Pancreas (tissue), 10 donors: ENCODE results near the gene GCN1. TPM values are rescaled to one million over a fixed set of nuclear protein-coding genes. Genes with fewer than 3 reads are reported as not detected.

Experiments
- ATAC-seq, 4 donors: fragments of 200-7000 bp; cut with Tn5 transposase; one replicate each; pipeline versions ENCODE4 v1.8.0 to v1.9.1; 2020; ENCODE audit warnings: mild to moderate bottlenecking in 4 of 4, moderate library complexity in 4 of 4
- DNase-seq, 6 donors: peaks; one replicate each; pipeline ENCODE4 v3.0.0-alpha.2; 2020
- FAIRE-seq: peaks from 2 replicates; lab custom pipeline; 2012; peaks lifted over from hg19 to GRCh38; lab: Jason Lieb, UNC
- H3K27ac ChIP-seq, 4 donors: fragments of 200-600 bp; sonication (generic); 1 replicate in 3 of 4; 2 replicates in 1 of 4; pipeline versions ENCODE4 v1.5.0 to v1.8.0; 2020
- H3K27me3 ChIP-seq, 4 donors: fragments of 200-600 bp; one replicate each; pipeline ENCODE4 v1.8.0; 2021
- H3K36me3 ChIP-seq, 3 donors: fragments of 200-600 bp; sonication (generic) in 1 of 3; one replicate each; pipeline versions ENCODE4 v1.5.0 to v1.8.0; 2020 to 2021
- H3K4me1 ChIP-seq, 3 donors: fragments of 200-600 bp; one replicate each; pipeline ENCODE4 v1.8.0; 2021
- H3K4me3 ChIP-seq, 4 donors: fragments of 200-600 bp; sonication (generic) in 2 of 4; one replicate each; pipeline versions ENCODE4 v1.5.0 to v1.8.0; 2020 to 2021
- H3K9me3 ChIP-seq, 4 donors: fragments of 200-600 bp; one replicate each; pipeline ENCODE4 v1.8.0; 2021
- CTCF ChIP-seq, 4 donors: fragments of 200-600 bp; sonication (generic) in 3 of 4; IDR thresholded peaks; one replicate each; pipeline versions ENCODE4 v1.5.0 to v1.8.0; 2021; ENCODE audit warnings: antibody characterized with exemption in 4 of 4
- WGBS, 2 donors: extraction: QIAGEN DNeasy Blood & Tissue Kit; methylation state at CpG; one replicate each; pipeline ENCODE4 v1.1.7; 2013; 5-methylcytosine and 5-hydroxymethylcytosine counted together
- intact Hi-C, 3 donors: fragments of 100-400 bp; cut with DNase I; formaldehyde crosslinking; loops; one replicate each; pipeline versions ENCODE4 v1.11.1 to v1.14.2; 2022
- polyA plus RNA-seq, 2 donors: library from polyadenylated mRNA; stranded (reverse); fragments of 200-250 nt; gene quantifications; one replicate each; pipeline ENCODE4 v1.2.3, GENCODE V29; 2013
- total RNA-seq, 6 donors: library from RNA; stranded (reverse); fragmentation: NEBNext Ultra II Directional in 4 of 6; extraction: Animal tissue kit (Norgen Biotek cat#: 25700) in 4 of 6; gene quantifications; one replicate each; pipeline versions ENCODE4 v1.2.1 to v1.2.4, GENCODE V29; 2021 to 2023
- donor health status: healthy with polysubstance abuse.
- donor health status: DM: no; HTN: no; CAD: no; lungs with moderate emphysema.
- donor health status: DM: no; HTN: no; CAD: no.
- donor health status: control.
- donor health status: control.
- donor health status: Bipolar disorder and iron deficiency.
- donor health status: DM: yes; HTN: yes; CAD: no.
- donor health status: DM: no; HTN: no; CAD: no.
- donor health status: DM: no; HTN: no; CAD: no.
- donor health status: DM: yes; HTN: yes; CAD: no.

Gene GCN1
- total and polyA plus RNA-seq, 8 donors: 18.9 to 54.1 (median 37.7) TPM

GRCh38 chr12:120222288-120222832 is 27.8 kb upstream of the GCN1 start:
- DNase-seq (peak in 1 of 6 donors; percentile 59), ATAC-seq (no peak), FAIRE-seq (no peak)
- H3K27me3 ChIP-seq: no peaks in the 10 kb centered on the region
- peaks cover 7 to 16% (median 7%) of the 10 kb centered on the region in 3 donors for H3K4me1 ChIP-seq
- intact Hi-C loops: no loop called here
- no peak for TF ChIP-seq CTCF (IDR thresholded peaks at IDR 0.05)
- H3K9me3 ChIP-seq: no peaks in the 10 kb centered on the region
- H3K4me3 ChIP-seq: no peak overlapping the region
- 92 to 93% methylated on average over 12 of the region's 12 CpGs for WGBS, 2 donors
- peaks cover 0 to 40% (median 7%) of the 10 kb centered on the region in 3 donors for H3K36me3 ChIP-seq
- H3K27ac ChIP-seq: no peak overlapping the region

GRCh38 chr12:120221576-120221900 is 27.0 kb upstream of the GCN1 start:
- DNase-seq (peak in 1 of 6 donors; percentile 54), ATAC-seq (no peak), FAIRE-seq (no peak)
- H3K9me3 ChIP-seq: no peaks in the 10 kb centered on the region
- no peak for TF ChIP-seq CTCF (IDR thresholded peaks at IDR 0.05)
- H3K27ac ChIP-seq: no peak overlapping the region
- intact Hi-C loops: no loop called here
- no peaks in the 10 kb centered on the region for H3K27me3 ChIP-seq
- H3K4me1 ChIP-seq: peaks cover 7 to 15% (median 7%) of the 10 kb centered on the region in 3 donors
- peaks cover 0 to 40% (median 7%) of the 10 kb centered on the region in 3 donors for H3K36me3 ChIP-seq
- WGBS, 2 donors: 90 to 93% methylated on average over 13 of the region's 13 CpGs
- no peak overlapping the region for H3K4me3 ChIP-seq

GRCh38 chr12:120220838-120221575 is 26.5 kb upstream of the GCN1 start:
- no peak for DNase-seq
- Histone ChIP-seq H3K9me3 (no peaks in the 10 kb centered on the region), H3K27ac (no peak overlapping the region), H3K36me3 (peaks cover 0 to 40% (median 7%) of the 10 kb centered on the region in 3 donors), H3K27me3 (no peaks in the 10 kb centered on the region), H3K4me1 (peaks cover 7 to 15% (median 7%) of the 10 kb centered on the region in 3 donors), H3K4me3 (no peak overlapping the region)
- ATAC-seq: no peak
- TF ChIP-seq CTCF (IDR thresholded peaks at IDR 0.05): no peak
- 75 to 78% methylated on average over 10 of the region's 10 CpGs for WGBS, 2 donors
- FAIRE-seq: no peak
- intact Hi-C loops: no loop called here

GRCh38 chr12:120218680-120219606 is 24.4 kb upstream of the GCN1 start:
- 91 to 94% methylated on average over 19 of the region's 19 CpGs for WGBS, 2 donors
- H3K4me1 ChIP-seq: peaks cover 0 to 5% (median 3%) of the 10 kb centered on the region in 3 donors
- no peaks in the 10 kb centered on the region for H3K27me3 ChIP-seq
- ATAC-seq: no peak
- DNase-seq: peak in 1 of 6 donors; percentile 65
- H3K27ac ChIP-seq: no peak overlapping the region
- FAIRE-seq: no peak
- H3K4me3 ChIP-seq: no peak overlapping the region
- intact Hi-C loops: loop anchor here in 1 of 3 donors (10.0 kb wide), 1 partner anchor 46 kb away; the partner anchor contains the start of gene PXN
- no peak for TF ChIP-seq CTCF (IDR thresholded peaks at IDR 0.05)
- no peaks in the 10 kb centered on the region for H3K9me3 ChIP-seq
- H3K36me3 ChIP-seq: peaks cover 0 to 52% (median 11%) of the 10 kb centered on the region in 3 donors
